ENCODE results near the gene AFAP1.

AFAP1 gene

DNA sequence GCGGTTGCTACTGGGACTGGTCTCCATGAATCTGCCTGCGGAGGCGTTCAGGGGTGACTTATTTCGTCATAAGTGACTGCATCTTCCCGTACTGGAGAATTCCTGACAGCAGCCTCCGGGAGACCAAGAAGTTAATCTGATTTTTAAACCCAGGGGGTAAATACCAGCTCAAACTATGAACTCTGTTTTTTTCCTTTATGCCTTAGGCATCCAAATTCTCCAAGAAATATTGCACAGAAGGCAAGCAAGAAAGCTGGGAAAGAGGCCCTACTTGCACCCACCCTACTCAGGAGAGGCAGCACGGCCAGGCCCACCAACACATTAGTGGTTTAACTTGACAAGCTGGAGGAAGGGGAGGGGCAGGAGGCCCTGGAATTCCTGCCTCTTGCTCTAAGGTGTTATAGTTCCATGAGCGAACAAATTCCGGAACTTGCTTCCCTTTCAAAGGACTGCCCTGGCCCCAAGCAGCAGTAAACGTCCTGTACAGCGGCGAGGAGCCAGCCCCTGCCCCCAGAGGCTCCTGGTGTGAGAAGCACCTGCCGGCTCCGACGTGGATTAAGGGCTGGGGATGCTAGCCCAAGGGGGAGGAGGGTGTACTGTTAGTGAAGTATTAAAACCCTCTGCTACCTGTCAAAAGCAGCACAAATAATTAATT is 177.2 kb downstream of the AFAP1 start:
- H3K9ac ChIP-seq (ENCODE audit: low read length) = no peak overlapping the region
- H3K27ac ChIP-seq (ENCODE audit: low read depth, low read length) = peak overlapping the region; percentile 64
- peaks cover 20% of the 10 kb centered on the region for H3K36me3 ChIP-seq (ENCODE audit: control insufficient read depth, insufficient read depth, low read length)
- H3K4me1 ChIP-seq (ENCODE audit: control insufficient read depth, insufficient read depth, low read length) = peaks cover 3% of the 10 kb centered on the region
- H3K27me3 ChIP-seq (ENCODE audit: control insufficient read depth, insufficient read depth, low read length) = no peaks in the 10 kb centered on the region
- no peak overlapping the region for H3K4me3 ChIP-seq (ENCODE audit: low read length)

DNA sequence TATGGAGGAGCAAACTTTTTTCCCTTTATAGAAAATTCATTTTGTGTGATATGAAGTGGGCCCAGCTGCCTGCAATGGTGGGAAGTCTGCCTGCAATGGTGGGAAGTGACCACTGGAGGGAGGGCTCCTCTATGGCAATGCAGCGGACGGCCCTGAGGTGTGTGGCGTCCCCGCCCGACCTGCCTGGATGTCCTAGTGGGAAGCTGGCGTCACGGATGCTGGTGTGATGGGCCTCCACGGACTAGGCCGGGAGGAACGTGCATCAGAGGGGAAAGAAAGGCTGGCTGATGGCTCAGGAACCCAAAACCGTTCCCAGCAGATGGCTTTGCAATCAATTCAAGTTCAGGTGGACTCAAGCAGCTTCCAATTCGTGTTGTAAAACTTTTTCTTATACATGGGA is 177.9 kb downstream of the AFAP1 start:
- Histone ChIP-seq H3K4me3 (ENCODE audit: low read length) (no peak overlapping the region), H3K27ac (ENCODE audit: low read depth, low read length) (peak overlapping the region; percentile 64), H3K27me3 (ENCODE audit: control insufficient read depth, insufficient read depth, low read length) (no peaks in the 10 kb centered on the region), H3K36me3 (ENCODE audit: control insufficient read depth, insufficient read depth, low read length) (peaks cover 18% of the 10 kb centered on the region), H3K9ac (ENCODE audit: low read length) (no peak overlapping the region), H3K4me1 (ENCODE audit: control insufficient read depth, insufficient read depth, low read length) (peaks cover 8% of the 10 kb centered on the region)

DNA sequence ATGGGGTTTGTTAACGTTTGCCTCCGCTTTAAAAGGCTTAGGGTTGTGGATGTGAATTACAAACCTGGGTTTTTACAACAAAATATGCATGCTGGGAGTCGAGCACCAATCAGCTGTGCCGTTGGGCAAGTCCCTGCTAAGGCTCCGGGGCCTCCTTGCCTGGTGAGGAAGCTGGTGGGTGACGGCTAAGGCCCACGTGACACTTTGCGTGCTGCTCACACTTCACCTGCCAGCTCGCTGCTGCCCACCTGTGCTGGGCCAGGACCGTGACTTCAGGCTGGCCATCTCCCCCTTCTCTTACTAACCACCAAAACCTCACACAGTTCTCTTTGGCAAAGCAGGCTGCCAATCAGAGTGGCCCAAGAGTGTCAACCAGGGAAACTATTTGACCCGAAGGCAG is 178.3 kb downstream of the AFAP1 start:
- Histone ChIP-seq H3K4me3 (ENCODE audit: low read length) (no peak overlapping the region), H3K27ac (ENCODE audit: low read depth, low read length) (no peak overlapping the region), H3K36me3 (ENCODE audit: control insufficient read depth, insufficient read depth, low read length) (peaks cover 17% of the 10 kb centered on the region), H3K27me3 (ENCODE audit: control insufficient read depth, insufficient read depth, low read length) (no peaks in the 10 kb centered on the region), H3K4me1 (ENCODE audit: control insufficient read depth, insufficient read depth, low read length) (peaks cover 8% of the 10 kb centered on the region), H3K9ac (ENCODE audit: low read length) (no peak overlapping the region)

DNA sequence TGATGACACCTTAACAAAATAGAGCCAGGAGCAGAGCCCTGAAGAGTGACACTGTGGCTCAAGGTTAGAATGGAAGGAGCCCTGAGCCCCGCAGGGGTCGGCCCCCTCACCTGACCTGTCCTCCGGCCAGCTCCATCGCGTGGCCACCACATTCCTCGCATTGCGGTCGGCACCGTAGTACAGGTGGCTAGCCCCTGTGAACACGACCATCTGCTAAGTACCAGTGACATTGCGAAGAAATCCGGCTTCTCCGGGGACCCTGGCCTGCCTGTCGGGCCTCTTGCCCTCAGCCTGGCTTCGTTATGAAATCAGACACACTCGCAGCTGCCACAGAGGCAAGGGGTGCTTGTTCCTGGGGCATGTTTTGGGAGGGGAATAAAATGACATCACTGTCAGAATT is 179.0 kb downstream of the AFAP1 start:
- Histone ChIP-seq H3K4me3 (ENCODE audit: low read length) (no peak overlapping the region), H3K27ac (ENCODE audit: low read depth, low read length) (no peak overlapping the region), H3K36me3 (ENCODE audit: control insufficient read depth, insufficient read depth, low read length) (peaks cover 13% of the 10 kb centered on the region), H3K4me1 (ENCODE audit: control insufficient read depth, insufficient read depth, low read length) (peaks cover 8% of the 10 kb centered on the region), H3K9ac (ENCODE audit: low read length) (no peak overlapping the region), H3K27me3 (ENCODE audit: control insufficient read depth, insufficient read depth, low read length) (no peaks in the 10 kb centered on the region)

DNA sequence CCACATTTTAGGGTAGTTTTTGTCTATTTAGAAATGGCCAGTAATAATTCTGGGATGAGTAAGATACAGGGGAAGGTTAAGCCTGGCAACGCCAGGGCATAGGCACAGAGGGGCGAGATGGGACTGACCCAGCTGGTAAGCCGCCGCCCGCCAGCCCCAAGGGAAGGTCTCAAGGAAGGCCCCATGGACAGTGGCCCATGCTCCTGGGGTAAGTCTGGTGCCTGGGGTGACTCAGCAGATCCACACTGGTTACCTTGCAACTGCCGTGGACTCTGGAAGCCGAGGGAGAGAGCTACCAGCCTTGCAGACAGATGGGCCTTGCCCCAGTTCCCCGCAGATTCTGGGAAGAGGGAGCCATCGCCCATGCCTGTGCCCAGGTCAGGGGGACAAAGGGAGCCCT is 179.4 kb downstream of the AFAP1 start:
- Histone ChIP-seq H3K9ac (ENCODE audit: low read length) (no peak overlapping the region), H3K36me3 (ENCODE audit: control insufficient read depth, insufficient read depth, low read length) (peaks cover 8% of the 10 kb centered on the region), H3K27me3 (ENCODE audit: control insufficient read depth, insufficient read depth, low read length) (no peaks in the 10 kb centered on the region), H3K4me3 (ENCODE audit: low read length) (no peak overlapping the region), H3K4me1 (ENCODE audit: control insufficient read depth, insufficient read depth, low read length) (peaks cover 8% of the 10 kb centered on the region), H3K27ac (ENCODE audit: low read depth, low read length) (no peak overlapping the region)

DNA sequence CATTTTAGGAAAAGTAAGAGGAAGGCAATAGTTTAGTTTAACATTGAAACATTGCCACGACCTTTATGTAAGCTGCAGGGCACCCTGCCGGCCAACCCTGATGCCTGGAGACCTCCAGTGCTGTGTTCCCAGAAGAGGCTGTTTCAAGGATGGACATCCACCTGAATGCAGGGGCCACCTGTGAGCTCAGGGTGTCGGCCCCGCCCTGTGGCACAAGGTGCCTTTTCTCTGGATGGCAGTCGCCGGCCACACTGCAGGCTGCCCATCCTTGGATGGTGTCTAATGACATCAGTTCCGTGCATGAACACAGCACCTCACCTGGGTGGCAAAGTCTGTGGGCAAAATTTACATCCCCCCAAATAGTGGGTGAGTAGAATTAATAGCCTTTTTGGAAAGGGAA is 180.0 kb downstream of the AFAP1 start:
- peaks cover 8% of the 10 kb centered on the region for H3K4me1 ChIP-seq (ENCODE audit: control insufficient read depth, insufficient read depth, low read length)
- H3K27ac ChIP-seq (ENCODE audit: low read depth, low read length) = no peak overlapping the region
- H3K4me3 ChIP-seq (ENCODE audit: low read length) = no peak overlapping the region
- H3K27me3 ChIP-seq (ENCODE audit: control insufficient read depth, insufficient read depth, low read length) = no peaks in the 10 kb centered on the region
- H3K36me3 ChIP-seq (ENCODE audit: control insufficient read depth, insufficient read depth, low read length) = peaks cover 6% of the 10 kb centered on the region
- H3K9ac ChIP-seq (ENCODE audit: low read length) = no peak overlapping the region

GRCh38 chr4:7759216-7759615 is 180.4 kb downstream of the AFAP1 start:
- Histone ChIP-seq H3K9ac (ENCODE audit: low read length) (no peak overlapping the region), H3K36me3 (ENCODE audit: control insufficient read depth, insufficient read depth, low read length) (peaks cover 6% of the 10 kb centered on the region), H3K27me3 (ENCODE audit: control insufficient read depth, insufficient read depth, low read length) (no peaks in the 10 kb centered on the region), H3K27ac (ENCODE audit: low read depth, low read length) (no peak overlapping the region), H3K4me3 (ENCODE audit: low read length) (no peak overlapping the region), H3K4me1 (ENCODE audit: control insufficient read depth, insufficient read depth, low read length) (peaks cover 8% of the 10 kb centered on the region)

DNA sequence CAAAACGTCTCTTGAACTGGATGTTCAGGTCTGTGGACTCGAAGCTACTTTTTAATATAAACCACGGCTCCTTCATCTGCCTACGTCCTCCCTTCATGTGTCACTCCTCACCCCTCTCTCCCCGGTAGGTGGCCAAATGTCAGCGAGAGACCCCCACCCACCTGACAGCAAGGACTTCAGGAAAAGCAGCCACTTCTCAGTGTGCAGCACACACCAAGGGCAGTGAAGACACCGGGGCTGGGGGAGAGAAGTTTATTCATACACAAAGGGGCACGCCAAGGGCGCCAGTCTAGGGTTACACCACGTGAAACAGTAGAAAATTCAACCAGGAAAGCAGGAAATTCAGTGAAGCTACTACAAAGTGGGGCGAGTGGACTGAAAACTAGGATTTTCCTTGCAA is 181.2 kb downstream of the AFAP1 start:
- H3K27ac ChIP-seq (ENCODE audit: low read depth, low read length) = no peak overlapping the region
- H3K27me3 ChIP-seq (ENCODE audit: control insufficient read depth, insufficient read depth, low read length) = no peaks in the 10 kb centered on the region
- no peak overlapping the region for H3K9ac ChIP-seq (ENCODE audit: low read length)
- H3K4me1 ChIP-seq (ENCODE audit: control insufficient read depth, insufficient read depth, low read length) = peaks cover 8% of the 10 kb centered on the region
- peaks cover 6% of the 10 kb centered on the region for H3K36me3 ChIP-seq (ENCODE audit: control insufficient read depth, insufficient read depth, low read length)
- H3K4me3 ChIP-seq (ENCODE audit: low read length) = no peak overlapping the region

- peaks cover 6% of the 10 kb centered on the region for H3K36me3 ChIP-seq (ENCODE audit: control insufficient read depth, insufficient read depth, low read length)
- no peak overlapping the region for H3K4me3 ChIP-seq (ENCODE audit: low read length)
- H3K9ac ChIP-seq (ENCODE audit: low read length) = no peak overlapping the region
- peaks cover 8% of the 10 kb centered on the region for H3K4me1 ChIP-seq (ENCODE audit: control insufficient read depth, insufficient read depth, low read length)
- H3K27ac ChIP-seq (ENCODE audit: low read depth, low read length) = peak overlapping the region; percentile 20
- H3K27me3 ChIP-seq (ENCODE audit: control insufficient read depth, insufficient read depth, low read length) = no peaks in the 10 kb centered on the region
These were observed 181.9 kb downstream of the AFAP1 start for GRCh38 chr4:7757501-7758471.

DNA sequence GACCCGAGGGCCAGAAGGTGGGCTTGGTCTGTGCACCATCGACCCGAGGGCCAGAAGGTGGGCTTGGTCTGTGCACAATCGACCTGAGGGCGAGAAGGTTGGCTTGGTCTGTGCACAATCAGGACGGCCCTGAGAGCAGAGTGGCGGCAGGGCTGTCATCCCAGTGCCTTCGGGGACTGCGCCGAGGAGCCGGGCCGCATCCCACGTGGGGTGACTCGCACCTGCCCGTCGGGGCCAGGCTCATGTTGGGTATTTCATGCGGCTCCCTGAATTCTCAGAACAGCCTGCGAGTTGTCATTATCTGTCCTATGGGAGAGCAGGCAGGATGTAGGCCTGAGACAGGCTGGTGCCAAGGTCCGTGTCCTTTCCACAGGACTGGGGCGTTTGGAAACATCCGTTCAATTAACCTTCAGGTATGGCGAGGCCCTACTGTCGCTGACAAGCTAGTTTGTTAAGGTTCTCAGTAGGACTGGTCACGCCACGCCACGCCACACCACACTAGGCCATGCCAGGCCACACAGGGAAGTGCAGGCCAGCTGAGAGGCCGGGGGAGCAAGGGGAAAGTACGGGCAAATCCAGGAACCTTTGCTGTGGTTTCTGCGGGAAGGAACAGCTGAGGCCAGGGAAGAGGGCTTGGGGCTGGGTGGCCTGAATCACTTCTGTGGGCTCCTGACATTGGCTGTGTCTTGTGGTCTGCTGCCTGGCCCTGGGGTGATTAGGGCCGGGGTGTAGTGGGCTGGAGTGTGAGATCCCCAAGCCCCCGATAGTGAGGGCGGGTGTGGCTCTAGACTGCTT is 182.9 kb downstream of the AFAP1 start:
- Histone ChIP-seq H3K27me3 (ENCODE audit: control insufficient read depth, insufficient read depth, low read length) (no peaks in the 10 kb centered on the region), H3K9ac (ENCODE audit: low read length) (no peak overlapping the region), H3K27ac (ENCODE audit: low read depth, low read length) (peak overlapping the region; percentile 7), H3K4me3 (ENCODE audit: low read length) (no peak overlapping the region), H3K4me1 (ENCODE audit: control insufficient read depth, insufficient read depth, low read length) (peaks cover 8% of the 10 kb centered on the region), H3K36me3 (ENCODE audit: control insufficient read depth, insufficient read depth, low read length) (peaks cover 6% of the 10 kb centered on the region)

DNA sequence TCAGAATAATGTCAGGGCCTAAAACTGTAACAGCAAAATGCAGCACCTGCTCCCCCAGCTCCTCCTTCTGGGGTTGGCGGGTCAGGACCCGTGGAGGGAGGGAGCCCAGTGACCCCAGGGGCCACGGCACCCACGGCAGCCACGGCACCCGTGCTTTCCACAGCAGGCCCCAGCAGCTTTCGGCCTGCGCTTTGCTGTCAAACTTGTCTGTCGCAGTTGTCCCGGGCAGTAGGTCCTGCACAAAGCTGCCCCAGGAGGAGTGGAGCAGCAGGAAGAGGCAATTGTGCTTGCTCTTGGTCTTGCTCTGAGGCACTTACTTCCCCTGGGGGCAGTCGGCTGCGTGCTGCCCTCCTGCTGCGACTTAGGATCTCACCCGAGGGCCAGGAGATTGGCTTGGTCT is 183.6 kb downstream of the AFAP1 start:
- H3K36me3 ChIP-seq (ENCODE audit: control insufficient read depth, insufficient read depth, low read length) = peaks cover 4% of the 10 kb centered on the region
- peaks cover 8% of the 10 kb centered on the region for H3K4me1 ChIP-seq (ENCODE audit: control insufficient read depth, insufficient read depth, low read length)

DNA sequence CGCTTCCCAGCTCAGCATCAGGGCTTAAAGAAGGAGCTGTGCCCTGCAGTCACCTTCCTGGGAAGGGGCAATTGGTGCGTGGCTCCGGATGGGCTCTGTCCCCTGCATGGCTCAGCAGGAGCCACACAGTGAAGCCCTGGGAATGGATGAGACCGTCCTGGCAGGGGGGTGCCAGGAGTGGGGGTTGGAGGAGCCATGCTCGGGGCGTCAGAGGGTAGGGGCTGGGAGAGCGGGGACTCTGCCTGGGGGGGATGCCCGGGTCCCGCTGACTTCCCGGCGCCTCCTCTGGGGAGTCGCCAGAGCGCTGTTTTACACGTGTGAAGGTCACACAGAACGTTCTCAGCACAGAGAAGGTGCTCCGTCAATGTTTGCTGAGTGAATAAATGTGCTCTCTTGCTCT is 184.1 kb downstream of the AFAP1 start:
- Histone ChIP-seq H3K4me3 (ENCODE audit: low read length) (no peak overlapping the region), H3K4me1 (ENCODE audit: control insufficient read depth, insufficient read depth, low read length) (peaks cover 8% of the 10 kb centered on the region)

More for the DNA sequence above, 183.6 kb downstream of the AFAP1 start:
- no peak overlapping the region for H3K4me3 ChIP-seq (ENCODE audit: low read length)
- no peak overlapping the region for H3K9ac ChIP-seq (ENCODE audit: low read length)
- no peak overlapping the region for H3K27ac ChIP-seq (ENCODE audit: low read depth, low read length)
- no peaks in the 10 kb centered on the region for H3K27me3 ChIP-seq (ENCODE audit: control insufficient read depth, insufficient read depth, low read length)

More for the DNA sequence above, 184.1 kb downstream of the AFAP1 start:
- no peak overlapping the region for H3K9ac ChIP-seq (ENCODE audit: low read length)
- no peaks in the 10 kb centered on the region for H3K27me3 ChIP-seq (ENCODE audit: control insufficient read depth, insufficient read depth, low read length)
- H3K36me3 ChIP-seq (ENCODE audit: control insufficient read depth, insufficient read depth, low read length) = peaks cover under 1% of the 10 kb centered on the region
- no peak overlapping the region for H3K27ac ChIP-seq (ENCODE audit: low read depth, low read length)
